Measurements from ENCODE around the gene LYSMD1. TPM values are rescaled to one million over a fixed set of nuclear protein-coding genes. Genes with fewer than 3 reads are reported as not detected.
"Not testable (repeated sequence)": the region's sequence is repeated elsewhere in the genome, so short reads cannot be mapped to it uniquely, and the experiment has no call there.

LYSMD1 gene
- total RNA-seq, 1 donor from 2014 or later: 0.85 TPM

DNA sequence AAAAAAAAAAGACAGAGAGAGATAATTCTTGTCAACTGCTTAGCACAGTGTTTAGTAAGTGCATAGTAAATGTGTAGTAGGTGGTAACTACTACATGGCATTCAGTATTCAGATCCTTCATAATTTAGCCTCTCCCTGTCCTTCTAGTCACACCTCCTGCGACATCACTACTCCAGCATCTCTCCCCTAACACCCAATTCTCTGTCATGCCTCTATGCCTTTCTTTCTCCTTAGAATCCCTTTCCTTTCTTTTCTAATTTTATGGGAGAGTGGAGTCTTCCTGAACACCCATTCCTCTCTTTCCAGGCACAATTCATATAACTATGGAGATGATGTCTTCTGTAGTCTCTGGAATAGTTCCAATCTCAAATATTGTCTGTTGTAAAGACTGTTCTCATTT is 28.2 kb upstream of the LYSMD1 start:
- Histone ChIP-seq H3K27me3 (no peaks in the 10 kb centered on the region), H3K4me1 (peaks cover 0 to 8% of the 10 kb centered on the region in 2 donors), H3K27ac (no peak overlapping the region), H3K4me3 (no peak overlapping the region), H3K9me3 (no peaks in the 10 kb centered on the region), H3K36me3 (no peaks in the 10 kb centered on the region)
- DNase-seq (ENCODE audit: low spot score in 2 of 2): no peak
- TF ChIP-seq, protein P1, sequence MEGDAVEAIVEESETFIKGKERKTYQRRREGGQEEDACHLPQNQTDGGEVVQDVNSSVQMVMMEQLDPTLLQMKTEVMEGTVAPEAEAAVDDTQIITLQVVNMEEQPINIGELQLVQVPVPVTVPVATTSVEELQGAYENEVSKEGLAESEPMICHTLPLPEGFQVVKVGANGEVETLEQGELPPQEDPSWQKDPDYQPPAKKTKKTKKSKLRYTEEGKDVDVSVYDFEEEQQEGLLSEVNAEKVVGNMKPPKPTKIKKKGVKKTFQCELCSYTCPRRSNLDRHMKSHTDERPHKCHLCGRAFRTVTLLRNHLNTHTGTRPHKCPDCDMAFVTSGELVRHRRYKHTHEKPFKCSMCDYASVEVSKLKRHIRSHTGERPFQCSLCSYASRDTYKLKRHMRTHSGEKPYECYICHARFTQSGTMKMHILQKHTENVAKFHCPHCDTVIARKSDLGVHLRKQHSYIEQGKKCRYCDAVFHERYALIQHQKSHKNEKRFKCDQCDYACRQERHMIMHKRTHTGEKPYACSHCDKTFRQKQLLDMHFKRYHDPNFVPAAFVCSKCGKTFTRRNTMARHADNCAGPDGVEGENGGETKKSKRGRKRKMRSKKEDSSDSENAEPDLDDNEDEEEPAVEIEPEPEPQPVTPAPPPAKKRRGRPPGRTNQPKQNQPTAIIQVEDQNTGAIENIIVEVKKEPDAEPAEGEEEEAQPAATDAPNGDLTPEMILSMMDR (IDR thresholded peaks at IDR 0.05): no peak
- intact Hi-C loops (cut with DNase I): no loop called here

GRCh38 chr1:151193304-151193703 is 27.6 kb upstream of the LYSMD1 start:
- H3K27me3 ChIP-seq: no peaks in the 10 kb centered on the region
- peaks cover 0 to 14% of the 10 kb centered on the region in 2 donors for H3K4me1 ChIP-seq
- no peaks in the 10 kb centered on the region for H3K36me3 ChIP-seq
- no peak overlapping the region for H3K4me3 ChIP-seq
- H3K27ac ChIP-seq: no peak overlapping the region
- TF ChIP-seq, protein P1 (IDR thresholded peaks at IDR 0.05): no peak
- DNase-seq (ENCODE audit: low spot score in 2 of 2): no peak
- intact Hi-C loops (cut with DNase I): no loop called here
- no peaks in the 10 kb centered on the region for H3K9me3 ChIP-seq

GRCh38 chr1:151192047-151192446 is 26.3 kb upstream of the LYSMD1 start:
- intact Hi-C loops (cut with DNase I): no loop called here

GRCh38 chr1:151189637-151190445 is 24.1 kb upstream of the LYSMD1 start, which contains the start of gene VPS72:
TSS of gene VPS72 (minus strand) at chr1:151190197. CDS start at chr1:151190121, 76 bp downstream.
- peaks cover 9% of the 10 kb centered on the region in 2 donors for H3K36me3 ChIP-seq
- TF ChIP-seq, protein P1 (IDR thresholded peaks at IDR 0.05): peak in 1 of 3 experiments; percentile 14
- peaks cover 0 to 14% of the 10 kb centered on the region in 2 donors for H3K4me1 ChIP-seq
- H3K4me3 ChIP-seq: peak within 1 kb of the TSS; percentile 71 to 76
- intact Hi-C loops (cut with DNase I): no loop called here
- DNase-seq (ENCODE audit: low spot score in 2 of 2): peak; percentile 39 to 93
- no peaks in the 10 kb centered on the region for H3K27me3 ChIP-seq
- H3K9me3 ChIP-seq: no peaks in the 10 kb centered on the region
- peak within 1 kb of the TSS; percentile 70 to 83 for H3K27ac ChIP-seq

More at GRCh38 chr1:151192047-151192446, 26.3 kb upstream of the LYSMD1 start:
- H3K9me3 ChIP-seq: no peaks in the 10 kb centered on the region
- DNase-seq (ENCODE audit: low spot score in 2 of 2): no peak
- H3K36me3 ChIP-seq: no peaks in the 10 kb centered on the region
- peaks cover 0 to 18% of the 10 kb centered on the region in 2 donors for H3K4me1 ChIP-seq
- H3K4me3 ChIP-seq: no peak overlapping the region
- H3K27ac ChIP-seq: no peak overlapping the region
- no peaks in the 10 kb centered on the region for H3K27me3 ChIP-seq
- TF ChIP-seq, protein P1 (IDR thresholded peaks at IDR 0.05): no peak

DNA sequence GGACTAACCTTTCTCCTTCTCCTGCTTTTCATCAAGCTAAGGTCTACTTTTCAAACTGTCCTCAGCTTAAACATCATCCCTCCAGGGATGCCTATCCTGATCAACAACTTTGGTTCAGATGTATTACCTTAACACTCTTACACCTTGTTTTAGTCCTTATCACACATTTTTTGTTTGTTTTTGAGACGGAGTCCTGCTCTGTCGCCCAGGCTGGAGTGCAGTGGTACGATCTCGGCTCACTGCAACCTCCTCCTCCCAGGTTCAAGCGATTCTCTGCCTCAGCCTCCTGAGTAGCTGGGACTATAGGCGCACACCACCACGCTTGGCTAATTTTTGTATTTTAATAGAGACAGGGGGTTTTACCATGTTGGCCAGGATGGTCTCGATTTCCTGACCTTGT is 23.0 kb upstream of the LYSMD1 start:
- Histone ChIP-seq H3K4me3 (peak overlapping the region; percentile 71 to 76), H3K27ac (peak overlapping the region in 1 of 2 donors; percentile 83), H3K36me3 (peaks cover 21% of the 10 kb centered on the region in 2 donors), H3K4me1 (peaks cover 0 to 14% of the 10 kb centered on the region in 2 donors)
- H3K9me3 ChIP-seq; H3K27me3 ChIP-seq; intact Hi-C loops (cut with DNase I); DNase-seq (ENCODE audit: low spot score in 2 of 2): not testable (repeated sequence)

- Histone ChIP-seq H3K36me3 (peaks cover 35 to 36% of the 10 kb centered on the region in 2 donors), H3K4me3 (no peak overlapping the region), H3K9me3 (no peaks in the 10 kb centered on the region), H3K27me3 (no peaks in the 10 kb centered on the region), H3K27ac (no peak overlapping the region), H3K4me1 (peaks cover 0 to 14% of the 10 kb centered on the region in 2 donors)
- TF ChIP-seq, protein P1 (IDR thresholded peaks at IDR 0.05): no peak
- DNase-seq (ENCODE audit: low spot score in 2 of 2): no peak
- intact Hi-C loops (cut with DNase I): no loop called here
Measured at GRCh38 chr1:151187205-151187604, 21.5 kb upstream of the LYSMD1 start.
